HT-29 (cell line): Measurements from ENCODE around the gene ERC1. TPM values are rescaled to one million over a fixed set of nuclear protein-coding genes. Genes with fewer than 3 reads are reported as not detected.
"Not testable (repeated sequence)": the region's sequence is repeated elsewhere in the genome, so short reads cannot be mapped to it uniquely, and the experiment has no call there.

ENCODE experiments used
- DNase-seq: peaks from one replicate; pipeline ENCODE4 v3.0.0-alpha.2; 2015; ENCODE audit warnings: low spot score
- total RNA-seq: library from RNA; depleted of rRNA; stranded (reverse); fragments of >200 nt; shearing (Covaris generic); gene quantifications from 2 replicates; pipeline ENCODE4 v1.2.3, GENCODE V29; 2014

Gene ERC1
- total RNA-seq, 1 experiment from 2014 or later = 11.6 TPM

- DNase-seq = no peak
Measured at GRCh38 chr12:1185460-1186182, 194.6 kb downstream of the ERC1 start.

GRCh38 chr12:1186298-1186697, 195.3 kb downstream of the ERC1 start:
- DNase-seq = no peak

GRCh38 chr12:1188016-1188415, 197.0 kb downstream of the ERC1 start:
- DNase-seq = no peak

- DNase-seq = no peak
Measured at GRCh38 chr12:1189163-1189562, 198.1 kb downstream of the ERC1 start.

GRCh38 chr12:1195513-1195912, 204.5 kb downstream of the ERC1 start:
- no peak for DNase-seq

GRCh38 chr12:1197264-1198018, 206.4 kb downstream of the ERC1 start:
- DNase-seq = no peak

- DNase-seq = not testable (repeated sequence)
Measured at GRCh38 chr12:1198854-1199253, 207.8 kb downstream of the ERC1 start.

- DNase-seq = no peak
Measured at GRCh38 chr12:1199700-1200099, 208.7 kb downstream of the ERC1 start.

- DNase-seq = no peak
Measured at GRCh38 chr12:1201030-1201429, 210.0 kb downstream of the ERC1 start.

- DNase-seq = no peak
Measured at GRCh38 chr12:1201886-1202285, 210.9 kb downstream of the ERC1 start.

GRCh38 chr12:1203735-1204019, 212.7 kb downstream of the ERC1 start:
- DNase-seq = no peak

GRCh38 chr12:1204581-1205121, 213.6 kb downstream of the ERC1 start:
- DNase-seq = no peak

- DNase-seq = no peak
Measured at GRCh38 chr12:1205512-1206060, 214.6 kb downstream of the ERC1 start.

- no peak for DNase-seq
Measured at GRCh38 chr12:1206118-1206734, 215.2 kb downstream of the ERC1 start.

GRCh38 chr12:1207276-1207675, 216.3 kb downstream of the ERC1 start:
- DNase-seq = no peak

GRCh38 chr12:1208719-1209118, 217.7 kb downstream of the ERC1 start:
- not testable (repeated sequence) for DNase-seq

- DNase-seq = peak; percentile 32
Measured at GRCh38 chr12:1212526-1212925, 221.5 kb downstream of the ERC1 start.

GRCh38 chr12:1213205-1213604, 222.2 kb downstream of the ERC1 start:
- no peak for DNase-seq

GRCh38 chr12:1213618-1214205, 222.7 kb downstream of the ERC1 start:
- DNase-seq = no peak

- DNase-seq = no peak
Measured at GRCh38 chr12:1216560-1216959, 225.5 kb downstream of the ERC1 start.

- peak; percentile 58 for DNase-seq
Measured at GRCh38 chr12:1217191-1217949, 226.3 kb downstream of the ERC1 start.
